Transverse colon (tissue), 4 donors: Measurements from ENCODE around the gene NPW. TPM values are rescaled to one million over a fixed set of nuclear protein-coding genes. Genes with fewer than 3 reads are reported as not detected.

Experiments
- DNase-seq: peaks from one replicate; pipeline ENCODE4 v3.0.0-alpha.2; 2019
- H3K27ac ChIP-seq, 4 donors: fragments of 200-600 bp; sonication (generic); 2 replicates each; pipeline ENCODE4 v1.5.1; 2016 to 2018; ENCODE audit warnings: inconsistent platforms in 4 of 4
- H3K27me3 ChIP-seq: fragments of 200-600 bp; sonication (generic); 2 replicates; pipeline ENCODE4 v1.5.1; 2017; ENCODE audit warnings: inconsistent platforms
- H3K36me3 ChIP-seq, 4 donors: fragments of 200-600 bp; sonication (generic); 2 replicates each; pipeline ENCODE4 v1.5.1; 2017 to 2019; ENCODE audit warnings: inconsistent platforms in 4 of 4
- H3K4me1 ChIP-seq, 4 donors: fragments of 200-600 bp; sonication (generic); 2 replicates each; pipeline ENCODE4 v1.5.1; 2017 to 2020; ENCODE audit warnings: inconsistent platforms in 4 of 4
- H3K4me3 ChIP-seq, 4 donors: fragments of 200-600 bp; sonication (generic); 1 replicate in 1 of 4; 2 replicates in 3 of 4; pipeline versions ENCODE4 v1.5.1 to v1.6.1; 2017 to 2019; ENCODE audit warnings: inconsistent platforms in 4 of 4
- H3K9me3 ChIP-seq, 2 donors: fragments of 200-600 bp; sonication (generic); 2 replicates each; pipeline ENCODE4 v1.5.1; 2017 to 2019; ENCODE audit warnings: inconsistent platforms in 2 of 2
- CTCF ChIP-seq, 5 experiments: fragments of 200-600 bp in 3 of 5; fragments of 450-650 bp in 2 of 5; sonication (generic) in 3 of 5; IDR thresholded peaks; 1 replicate in 2 of 5; 2 replicates in 3 of 5; pipeline ENCODE4 v1.5.1; 2016 to 2017; ENCODE audit warnings: antibody characterized with exemption in 5 of 5, inconsistent platforms in 3 of 5, mild to moderate bottlenecking in 2 of 5, moderate library complexity in 1 of 5
- EP300 ChIP-seq: sonication (generic); formaldehyde crosslinking; IDR thresholded peaks from one replicate; pipeline ENCODE4 v1.6.1; 2017; ENCODE audit warnings: antibody characterized with exemption, low read depth
- POLR2A ChIP-seq: fragments of 450-650 bp; IDR thresholded peaks from one replicate; pipeline ENCODE4 v1.6.1; 2016; ENCODE audit warnings: antibody characterized with exemption, mild to moderate bottlenecking, moderate library complexity
- POLR2AphosphoS5 ChIP-seq, 3 donors: sonication (generic); formaldehyde crosslinking; IDR thresholded peaks; one replicate each; pipeline ENCODE4 v1.6.1; 2016; ENCODE audit warnings: antibody characterized with exemption in 3 of 3
- WGBS, 2 donors: methylation state at CpG; one replicate each; pipeline ENCODE4 v1.1.5; 2018; ENCODE audit warnings: low coverage in 1 of 2; 5-methylcytosine and 5-hydroxymethylcytosine counted together
- in situ Hi-C, 4 donors: fragments of 200-750 bp; cut with MboI; loops; one replicate each; pipeline versions ENCODE4 v1.15.0 to v1.15.1; 2017; ENCODE audit warnings: low sequenced_read_pairs in 3 of 4, low pct_ligation_motif_present in 1 of 4, low pct_unique_long_range_greater_than_20kb in 1 of 4
- intact Hi-C: fragments of 100-400 bp; cut with DNase I; formaldehyde crosslinking; loops from one replicate; pipeline ENCODE4 v1.15.1; 2023; ENCODE audit warnings: low total_unique reads
- total RNA-seq, 4 donors: library from RNA; depleted of rRNA; stranded (reverse); fragments of >200 nt; gene quantifications; one replicate each; pipeline ENCODE4 v1.1.0, GENCODE V29; 2016

Gene NPW
- total RNA-seq, 4 donors from 2014 or later: 0.41 TPM; not detected in 3

GRCh38 chr16:2045965-2046892 lies 26.6 kb downstream of the NPW start:
- Histone ChIP-seq H3K4me3 (peak overlapping the region in 1 of 4 donors; percentile 71), H3K27ac (peak overlapping the region; percentile 86 to 92 (median 88)), H3K27me3 (no peaks in the 10 kb centered on the region), H3K36me3 (no peaks in the 10 kb centered on the region), H3K4me1 (peaks cover 40 to 66% (median 59%) of the 10 kb centered on the region in 4 donors), H3K9me3 (no peaks in the 10 kb centered on the region)
- DNase-seq: no peak
- 77% methylated on average over 21 of the region's 21 CpGs; no CpG with 5 or more reads in 1 of the 2 donors for WGBS, 2 donors
- intact Hi-C loops: loop anchor here (10.0 kb wide), 1 partner anchor 1611 kb away; no protein-coding TSS in a partner anchor
- TF ChIP-seq POLR2A (no peak), POLR2AphosphoS5 (IDR thresholded peaks at IDR 0.05) (no peak), CTCF (IDR thresholded peaks at IDR 0.05) (no peak), EP300 (no peak)
- in situ Hi-C loops: no loop called here

GRCh38 chr16:2046893-2047329 lies 27.3 kb downstream of the NPW start:
- Histone ChIP-seq H3K9me3 (no peaks in the 10 kb centered on the region), H3K27me3 (no peaks in the 10 kb centered on the region), H3K36me3 (no peaks in the 10 kb centered on the region), H3K4me1 (peaks cover 35 to 60% (median 52%) of the 10 kb centered on the region in 4 donors), H3K4me3 (peak overlapping the region; percentile 71 to 97 (median 76)), H3K27ac (peak overlapping the region; percentile 86 to 92 (median 88))
- TF ChIP-seq POLR2A (peak; percentile 61), CTCF (IDR thresholded peaks at IDR 0.05) (no peak), EP300 (no peak), POLR2AphosphoS5 (IDR thresholded peaks at IDR 0.05) (peak in 2 of 3 donors; percentile 63 to 73)
- in situ Hi-C loops (no loop called here), intact Hi-C loops (loop anchor here (10.0 kb wide), 1 partner anchor 1612 kb away; no protein-coding TSS in a partner anchor)
- no peak for DNase-seq
- 9% methylated on average over 8 of the region's 8 CpGs; no CpG with 5 or more reads in 1 of the 2 donors for WGBS, 2 donors

- Histone ChIP-seq H3K4me1 (peaks cover 29 to 54% (median 46%) of the 10 kb centered on the region in 4 donors), H3K27me3 (no peaks in the 10 kb centered on the region), H3K27ac (peak within 1 kb of the TSS; percentile 86 to 92 (median 88)), H3K4me3 (peak within 1 kb of the TSS; percentile 71 to 97 (median 76)), H3K36me3 (no peaks in the 10 kb centered on the region), H3K9me3 (no peaks in the 10 kb centered on the region)
- DNase-seq: peak; percentile 97
- in situ Hi-C loops: no loop called here
- intact Hi-C loops: loop anchor here (10.0 kb wide), 1 partner anchor 1613 kb away; no protein-coding TSS in a partner anchor
- TF ChIP-seq POLR2AphosphoS5 (IDR thresholded peaks at IDR 0.05) (peak; percentile 61 to 66 (median 64)), EP300 (no peak), POLR2A (peak; percentile 7), CTCF (IDR thresholded peaks at IDR 0.05) (peak; percentile 24 to 75 (median 41))
- WGBS, 2 donors: 1% methylated on average over 49 of the region's 81 CpGs; no CpG with 5 or more reads in 1 of the 2 donors
These were observed 27.9 kb downstream of the NPW start, which contains the start of the genes NTHL1 and TSC2 for GRCh38 chr16:2047330-2048115. NTHL1 (minus strand) TSS chr16:2047834; CDS start chr16:2047823, 11 bp downstream. TSC2 (plus strand) TSS chr16:2047985; CDS start chr16:2048616, 631 bp downstream.
